CD14-positive monocyte (primary cell): ENCODE results near the gene TMEM129. TPM values are rescaled to one million over a fixed set of nuclear protein-coding genes. Genes with fewer than 3 reads are reported as not detected.
A peak's percentile ranks its signal among the peaks of the same experiment; 100 is the strongest.

Experiments used
- DNase-seq, 3 donors: peaks; one replicate each; pipeline ENCODE4 v3.0.0-alpha.2; 2011 to 2022
- H2AFZ ChIP-seq: 2 replicates; pipeline ENCODE4 v1.6.0; 2012; ENCODE audit warnings: mild to moderate bottlenecking, low read depth, low read length, inconsistent platforms; ENCODE audit not compliant: insufficient read depth, poor library complexity, severe bottlenecking
- H3K27ac ChIP-seq, 2 donors: 1 replicate in 1 of 2; 2 replicates in 1 of 2; pipeline ENCODE4 v1.5.1; 2012 to 2013; ENCODE audit warnings: low read length in 2 of 2, control low read depth in 1 of 2, inconsistent platforms in 1 of 2, low read depth in 1 of 2, mild to moderate bottlenecking in 1 of 2
- H3K27me3 ChIP-seq, 2 donors: one replicate each; pipeline versions ENCODE4 v1.6.0 to v1.6.1; 2011 to 2013; ENCODE audit warnings: low read length in 2 of 2; ENCODE audit not compliant: control insufficient read depth in 2 of 2, insufficient read depth in 2 of 2
- H3K36me3 ChIP-seq, 2 donors: replicated peaks in 1 of 2; 1 replicate in 1 of 2; 2 replicates in 1 of 2; pipeline versions ENCODE4 v1.5.1 to v1.6.1; 2012 to 2013; ENCODE audit warnings: low read length in 2 of 2, control low read depth in 1 of 2, inconsistent platforms in 1 of 2, mild to moderate bottlenecking in 1 of 2; ENCODE audit not compliant: insufficient read depth in 2 of 2, control insufficient read depth in 1 of 2
- H3K4me1 ChIP-seq, 2 donors: 1 replicate in 1 of 2; 2 replicates in 1 of 2; pipeline versions ENCODE4 v1.5.1 to v1.6.1; 2012 to 2013; ENCODE audit warnings: low read length in 2 of 2, control low read depth in 1 of 2, inconsistent platforms in 1 of 2, mild to moderate bottlenecking in 1 of 2, moderate library complexity in 1 of 2; ENCODE audit not compliant: insufficient read depth in 2 of 2, control insufficient read depth in 1 of 2
- H3K4me2 ChIP-seq: replicated peaks from 2 replicates; pipeline ENCODE3; 2012; ENCODE audit warnings: low read length, moderate library complexity, mild to moderate bottlenecking; ENCODE audit not compliant: poor library complexity, severe bottlenecking; ENCODE audit errors: extremely low read depth
- H3K4me3 ChIP-seq, 3 experiments: fragments of 200-600 bp in 1 of 3; sonication (generic) in 1 of 3; replicated peaks in 1 of 3; 1 replicate in 2 of 3; 2 replicates in 1 of 3; pipeline ENCODE4 v1.5.1; 2011 to 2013; ENCODE audit warnings: low read length in 3 of 3, mild to moderate bottlenecking in 3 of 3, control low read depth in 2 of 3, low read depth in 2 of 3, inconsistent platforms in 1 of 3, moderate library complexity in 1 of 3
- H3K79me2 ChIP-seq: 2 replicates; pipeline ENCODE4 v1.6.0; 2012; ENCODE audit warnings: mild to moderate bottlenecking, control low read depth, inconsistent platforms, low read length, moderate library complexity; ENCODE audit not compliant: insufficient read depth
- H3K9ac ChIP-seq: 2 replicates; pipeline ENCODE4 v1.6.0; 2017; ENCODE audit warnings: low read length, mild to moderate bottlenecking; ENCODE audit not compliant: insufficient read depth, poor library complexity, severe bottlenecking
- H3K9me3 ChIP-seq, 2 donors: replicated peaks in 1 of 2; 1 replicate in 1 of 2; 2 replicates in 1 of 2; pipeline versions ENCODE4 v1.5.1 to v1.6.1; 2012 to 2013; ENCODE audit warnings: low read length in 2 of 2, control low read depth in 1 of 2; ENCODE audit not compliant: control insufficient read depth in 1 of 2, insufficient read depth in 1 of 2
- H4K20me1 ChIP-seq: 2 replicates; pipeline ENCODE4 v1.6.0; 2012; ENCODE audit warnings: mild to moderate bottlenecking, low read length, control low read depth, moderate library complexity; ENCODE audit not compliant: insufficient read depth
- H3K27ac Mint-ChIP-seq, 7 donors: one replicate each; pipeline ENCODE4 v1.8.0; 2020; ENCODE audit warnings: mild to moderate bottlenecking in 7 of 7, mixed read lengths in 7 of 7, moderate library complexity in 6 of 7, inconsistent platforms in 2 of 7
- H3K27me3 Mint-ChIP-seq, 3 donors: one replicate each; pipeline ENCODE4 v1.8.0; 2021 to 2022; ENCODE audit warnings: low read depth in 3 of 3, mild to moderate bottlenecking in 3 of 3, mixed read lengths in 3 of 3, moderate library complexity in 3 of 3, inconsistent platforms in 1 of 3
- H3K36me3 Mint-ChIP-seq, 2 donors: one replicate each; pipeline ENCODE4 v1.8.0; 2020; ENCODE audit warnings: mixed read lengths in 2 of 2, inconsistent platforms in 1 of 2, mild to moderate bottlenecking in 1 of 2
- H3K4me1 Mint-ChIP-seq: one replicate; pipeline ENCODE4 v1.8.0; 2020; ENCODE audit warnings: mild to moderate bottlenecking, mixed read lengths
- H3K4me3 Mint-ChIP-seq, 2 donors: one replicate each; pipeline ENCODE4 v1.8.0; 2020; ENCODE audit warnings: mild to moderate bottlenecking in 2 of 2, mixed read lengths in 2 of 2, moderate library complexity in 1 of 2
- H3K9me3 Mint-ChIP-seq, 7 donors: one replicate each; pipeline ENCODE4 v1.8.0; 2020 to 2022; ENCODE audit warnings: mixed read lengths in 7 of 7, mild to moderate bottlenecking in 6 of 7, moderate library complexity in 6 of 7, inconsistent platforms in 2 of 7
- WGBS: methylation state at CpG from one replicate; pipeline ENCODE4 v1.1.5; 2013; ENCODE audit warnings: missing lambda C conversion rate; ENCODE audit not compliant: insufficient coverage; 5-methylcytosine and 5-hydroxymethylcytosine counted together
- intact Hi-C, 2 donors: fragments of 100-400 bp; cut with micrococcal nuclease; formaldehyde crosslinking; loops; one replicate each; pipeline versions ENCODE4 v1.15.0 to v1.15.1; 2023
- polyA plus RNA-seq, 3 donors: library from polyadenylated mRNA; depleted of rRNA in 1 of 3; unstranded in 2 of 3; stranded (reverse) in 1 of 3; fragments of 300-500 nt in 2 of 3; fragments of >200 nt in 1 of 3; fragmentation: Illumina TruSeq in 2 of 3; gene quantifications; 1 replicate in 2 of 3; 2 replicates in 1 of 3; pipeline ENCODE4 v1.2.3, GENCODE V29; 2012 to 2021
- TF ChIP-seq, protein P1 (sequence below): fragments of 200-600 bp; IDR thresholded peaks from one replicate; pipeline ENCODE4 v1.8.0; 2022; ENCODE audit warnings: antibody characterized with exemption, mild to moderate bottlenecking

Gene TMEM129
- polyA plus RNA-seq, 3 donors, result 22.4 to 40.2 (median 24.1) TPM

DNA sequence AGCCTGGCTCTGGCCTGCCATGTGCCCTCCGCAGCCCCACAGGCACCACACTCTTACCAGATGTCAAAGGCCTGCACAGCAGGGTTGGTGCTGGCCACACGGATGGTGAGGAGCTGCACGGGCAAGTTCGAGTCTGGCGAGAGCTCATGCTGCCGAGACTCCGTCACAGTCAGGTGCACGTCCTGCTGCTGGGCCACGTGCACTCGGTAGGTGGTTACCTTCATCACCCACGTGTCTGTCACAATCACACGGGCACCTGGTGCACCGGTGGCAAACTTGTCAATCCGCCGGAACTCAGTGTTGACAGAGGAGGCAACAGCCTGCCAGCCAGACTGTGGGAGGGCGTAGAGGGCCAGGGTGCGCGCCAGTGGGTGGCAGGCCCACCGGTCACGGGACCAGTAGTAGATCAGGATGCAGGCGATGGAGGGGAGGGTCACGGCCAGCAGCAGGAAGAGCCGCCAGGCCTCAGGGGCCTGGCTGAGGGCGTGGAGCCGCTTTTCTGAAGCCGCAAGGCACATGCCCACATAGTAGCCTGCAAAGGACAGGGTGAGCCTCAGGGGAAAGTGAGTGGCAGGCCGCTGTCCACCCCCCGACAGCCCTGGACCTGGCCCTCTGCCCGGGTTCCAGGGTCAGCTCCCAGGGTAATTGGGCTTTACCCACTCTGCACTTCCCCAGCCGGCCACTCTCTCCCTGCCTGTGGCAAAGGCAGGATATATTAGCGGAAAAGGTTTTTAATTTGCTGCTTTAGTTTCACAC is 2.9 kb downstream of the TMEM129 start:
- WGBS, result 89% methylated on average over 25 of the region's 31 CpGs

More for the DNA sequence above, 2.9 kb downstream of the TMEM129 start:
- Histone ChIP-seq H3K79me2 (peaks cover 87% of the 10 kb centered on the region), H3K4me1 (peaks cover 59 to 75% of the 10 kb centered on the region in 2 donors), H3K4me3 (no peak overlapping the region), H2AFZ (no peak overlapping the region), H4K20me1 (peaks cover 62% of the 10 kb centered on the region), H3K27ac (no peak overlapping the region), H3K9ac (no peak overlapping the region), H3K9me3 (no peaks in the 10 kb centered on the region), H3K4me2 (no peak overlapping the region), H3K36me3 (peaks cover 24 to 32% of the 10 kb centered on the region in 2 donors), H3K27me3 (no peaks in the 10 kb centered on the region)
- TF ChIP-seq, protein P1, sequence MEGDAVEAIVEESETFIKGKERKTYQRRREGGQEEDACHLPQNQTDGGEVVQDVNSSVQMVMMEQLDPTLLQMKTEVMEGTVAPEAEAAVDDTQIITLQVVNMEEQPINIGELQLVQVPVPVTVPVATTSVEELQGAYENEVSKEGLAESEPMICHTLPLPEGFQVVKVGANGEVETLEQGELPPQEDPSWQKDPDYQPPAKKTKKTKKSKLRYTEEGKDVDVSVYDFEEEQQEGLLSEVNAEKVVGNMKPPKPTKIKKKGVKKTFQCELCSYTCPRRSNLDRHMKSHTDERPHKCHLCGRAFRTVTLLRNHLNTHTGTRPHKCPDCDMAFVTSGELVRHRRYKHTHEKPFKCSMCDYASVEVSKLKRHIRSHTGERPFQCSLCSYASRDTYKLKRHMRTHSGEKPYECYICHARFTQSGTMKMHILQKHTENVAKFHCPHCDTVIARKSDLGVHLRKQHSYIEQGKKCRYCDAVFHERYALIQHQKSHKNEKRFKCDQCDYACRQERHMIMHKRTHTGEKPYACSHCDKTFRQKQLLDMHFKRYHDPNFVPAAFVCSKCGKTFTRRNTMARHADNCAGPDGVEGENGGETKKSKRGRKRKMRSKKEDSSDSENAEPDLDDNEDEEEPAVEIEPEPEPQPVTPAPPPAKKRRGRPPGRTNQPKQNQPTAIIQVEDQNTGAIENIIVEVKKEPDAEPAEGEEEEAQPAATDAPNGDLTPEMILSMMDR, result no peak
- no peak for DNase-seq
- H3K27ac Mint-ChIP-seq, result peak overlapping the region in 1 of 7 donors; percentile 59
- peaks cover 62% of the 10 kb centered on the region for H3K4me1 Mint-ChIP-seq
- H3K27me3 Mint-ChIP-seq, result peaks cover 0 to 2% (median 0%) of the 10 kb centered on the region in 3 donors
- no peaks in the 10 kb centered on the region for H3K9me3 Mint-ChIP-seq
- intact Hi-C loops, result loop anchor here in 1 of 2 donors (10.0 kb wide), 2 partner anchors 133 to 547 kb away; partner anchors contain the start of gene MXD4
- peaks cover 15 to 29% of the 10 kb centered on the region in 2 donors for H3K36me3 Mint-ChIP-seq
- H3K4me3 Mint-ChIP-seq, result no peak overlapping the region
